Measurements from ENCODE around the gene PRDX5.

DNA sequence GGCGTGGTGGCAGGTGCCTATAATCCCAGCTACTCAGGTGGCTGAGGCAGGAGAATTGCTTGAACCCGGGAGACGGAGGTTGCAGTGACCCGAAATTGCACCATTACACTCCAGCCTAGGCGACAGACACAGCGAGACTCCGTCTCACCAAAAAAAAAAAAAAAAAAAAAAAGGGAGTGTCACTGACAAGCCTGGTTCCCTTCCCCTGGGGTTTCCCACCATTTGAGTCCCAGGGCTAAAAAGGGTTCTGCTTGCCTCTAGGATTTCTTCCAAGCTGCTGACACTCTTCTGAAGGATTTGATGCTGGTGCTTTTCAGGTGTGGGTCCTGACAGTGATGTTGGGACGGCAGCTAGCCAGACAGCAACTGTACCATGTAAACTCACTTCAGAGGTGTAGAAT, 20.8 kb downstream of the PRDX5 start:
- TF ChIP-seq, protein P1, sequence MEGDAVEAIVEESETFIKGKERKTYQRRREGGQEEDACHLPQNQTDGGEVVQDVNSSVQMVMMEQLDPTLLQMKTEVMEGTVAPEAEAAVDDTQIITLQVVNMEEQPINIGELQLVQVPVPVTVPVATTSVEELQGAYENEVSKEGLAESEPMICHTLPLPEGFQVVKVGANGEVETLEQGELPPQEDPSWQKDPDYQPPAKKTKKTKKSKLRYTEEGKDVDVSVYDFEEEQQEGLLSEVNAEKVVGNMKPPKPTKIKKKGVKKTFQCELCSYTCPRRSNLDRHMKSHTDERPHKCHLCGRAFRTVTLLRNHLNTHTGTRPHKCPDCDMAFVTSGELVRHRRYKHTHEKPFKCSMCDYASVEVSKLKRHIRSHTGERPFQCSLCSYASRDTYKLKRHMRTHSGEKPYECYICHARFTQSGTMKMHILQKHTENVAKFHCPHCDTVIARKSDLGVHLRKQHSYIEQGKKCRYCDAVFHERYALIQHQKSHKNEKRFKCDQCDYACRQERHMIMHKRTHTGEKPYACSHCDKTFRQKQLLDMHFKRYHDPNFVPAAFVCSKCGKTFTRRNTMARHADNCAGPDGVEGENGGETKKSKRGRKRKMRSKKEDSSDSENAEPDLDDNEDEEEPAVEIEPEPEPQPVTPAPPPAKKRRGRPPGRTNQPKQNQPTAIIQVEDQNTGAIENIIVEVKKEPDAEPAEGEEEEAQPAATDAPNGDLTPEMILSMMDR (IDR thresholded peaks at IDR 0.05), result no peak
- TF ChIP-seq POLR2A (IDR thresholded peaks at IDR 0.05), result no peak
- TF ChIP-seq POLR2AphosphoS5 (IDR thresholded peaks at IDR 0.05; ENCODE audit: insufficient read depth in 1 of 2, low read depth in 1 of 2), result no peak
